Astrocyte (in vitro differentiated cells and primary cell): ENCODE results near the gene NAMPT.

Experiments used
- CTCF ChIP-seq: IDR thresholded peaks from 2 replicates; pipeline ENCODE4 v1.5.1; 2011; ENCODE audit warnings: low read depth, mild to moderate bottlenecking, inconsistent platforms, low read length, moderate library complexity; ENCODE audit not compliant: insufficient read depth
- EZH2 ChIP-seq: IDR thresholded peaks from 2 replicates; pipeline ENCODE4 v1.6.1; 2012; ENCODE audit warnings: mild to moderate bottlenecking, low read length, inconsistent platforms; ENCODE audit not compliant: insufficient read depth

- TF ChIP-seq CTCF (no peak), EZH2 (no peak)
Observed at GRCh38 chr7:106203473-106203872, 81.3 kb downstream of the NAMPT start.
